Dedifferentiated amniotic fluid mesenchymal stem cell (primary cell): Measurements from ENCODE around the gene CPSF7.
"Not testable (repeated sequence)": the region's sequence is repeated elsewhere in the genome, so short reads cannot be mapped to it uniquely, and the experiment has no call there.

ENCODE experiments used
- DNase-seq: peaks from one replicate; pipeline ENCODE4 v3.0.0-alpha.2; 2016; ENCODE audit errors: extremely low spot score

Gene CPSF7

GRCh38 chr11:61384271-61385242 lies 45.2 kb downstream of the CPSF7 start:
- no peak for DNase-seq

DNA sequence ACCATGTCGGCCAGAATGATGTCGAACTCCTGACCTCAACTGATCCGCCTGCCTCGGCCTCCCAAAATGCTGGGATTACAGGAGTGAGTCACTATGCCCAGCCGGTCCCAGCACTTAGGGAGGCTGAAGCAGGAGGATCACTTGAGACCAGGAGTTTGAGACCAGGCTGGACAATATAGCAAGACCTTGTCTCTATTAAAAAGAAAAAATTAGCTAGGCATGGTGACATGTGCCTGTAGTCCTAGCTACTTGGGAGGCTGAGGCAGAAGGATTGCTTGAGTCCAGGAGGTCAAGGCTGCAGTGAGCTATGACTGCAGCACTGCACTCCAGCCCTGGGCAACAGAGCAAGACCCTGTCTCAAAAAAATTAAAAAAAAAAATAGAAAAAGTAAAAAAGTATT lies 45.9 kb downstream of the CPSF7 start:
- DNase-seq = not testable (repeated sequence)

- DNase-seq = no peak
These were observed 48.9 kb downstream of the CPSF7 start for GRCh38 chr11:61380884-61381283.

DNA sequence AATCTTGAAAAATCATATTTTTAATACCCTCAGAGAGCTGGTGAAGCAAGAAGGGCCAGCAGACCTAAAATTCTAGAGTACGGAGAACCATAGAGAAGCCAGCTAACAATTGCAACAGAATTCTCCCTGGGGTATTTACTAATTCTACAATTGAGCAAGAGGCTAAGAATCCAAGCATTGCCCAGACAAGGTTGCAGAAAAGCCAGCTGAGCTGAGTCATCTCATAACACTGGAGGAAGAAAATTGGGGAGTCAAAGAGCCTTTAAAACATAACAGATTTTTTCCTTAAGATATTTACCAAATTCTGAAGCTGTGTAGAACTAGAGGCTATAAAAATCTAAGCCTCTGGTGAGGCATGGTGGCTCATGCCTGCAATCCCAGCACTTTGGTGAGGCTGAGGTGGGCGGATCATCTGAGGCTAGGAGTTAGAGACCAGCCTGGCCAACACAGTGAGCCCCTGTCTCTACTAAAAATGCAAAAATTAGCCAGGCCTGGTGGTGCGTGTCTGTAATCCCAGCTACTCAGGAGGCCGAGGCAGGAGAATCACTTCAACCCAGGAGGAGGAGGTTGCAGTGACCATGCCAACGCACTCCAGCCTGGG lies 51.0 kb downstream of the CPSF7 start:
- DNase-seq = peak; percentile 98

DNA sequence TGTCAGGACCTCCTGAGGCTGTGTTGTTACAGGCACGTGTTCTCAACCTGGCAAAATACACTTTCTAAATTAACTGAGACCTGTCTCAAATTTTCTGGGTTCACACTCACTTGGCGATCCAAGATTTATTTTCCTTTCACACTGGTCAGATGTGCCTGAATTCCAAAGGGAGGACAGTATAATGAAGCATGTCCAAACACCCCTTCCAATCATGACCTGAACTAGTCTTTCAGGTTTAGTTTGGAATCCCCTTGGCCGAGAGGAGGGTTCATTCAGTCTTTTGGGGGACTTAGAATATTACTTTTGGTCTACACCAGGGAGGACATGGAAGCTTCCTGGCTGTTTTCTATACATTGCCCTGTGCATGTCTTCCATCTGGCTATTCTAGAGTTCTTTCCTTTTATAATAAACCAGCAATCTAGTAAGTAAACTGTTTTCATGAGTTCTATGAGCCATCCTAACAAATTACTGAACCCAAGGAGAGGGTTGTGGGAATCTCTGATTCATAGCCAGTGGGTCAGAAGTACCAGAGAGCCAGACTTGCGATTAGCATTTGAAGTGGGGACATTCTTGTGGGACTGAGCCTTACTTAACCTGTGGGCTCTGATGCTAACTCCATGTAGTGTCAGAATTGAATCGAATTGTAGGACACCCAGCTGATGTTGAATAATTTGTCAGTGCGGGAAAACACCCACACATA lies 52.2 kb downstream of the CPSF7 start:
- no peak for DNase-seq

DNA sequence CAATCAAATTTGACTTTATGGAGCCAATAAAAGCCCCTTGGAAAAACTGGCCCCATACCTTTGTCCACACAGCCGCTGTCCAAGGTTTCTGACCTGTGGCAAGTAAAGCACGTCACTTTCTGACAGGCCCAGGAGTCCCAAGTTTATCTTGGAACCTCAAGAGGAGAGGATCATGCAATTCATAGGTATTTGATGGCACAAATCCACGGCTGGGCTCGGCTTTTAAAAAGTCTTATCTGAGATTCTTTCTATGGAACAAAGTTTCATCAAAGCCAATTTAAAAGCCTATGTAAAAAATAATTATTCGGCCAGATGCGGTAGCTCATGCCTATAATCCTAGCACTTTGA lies 54.0 kb downstream of the CPSF7 start:
- no peak for DNase-seq

GRCh38 chr11:61372659-61373420 lies 56.9 kb downstream of the CPSF7 start:
- DNase-seq = no peak

GRCh38 chr11:61370349-61371005 lies 59.3 kb downstream of the CPSF7 start:
- no peak for DNase-seq

- DNase-seq = no peak
These were observed 60.1 kb downstream of the CPSF7 start for GRCh38 chr11:61369372-61370348.

DNA sequence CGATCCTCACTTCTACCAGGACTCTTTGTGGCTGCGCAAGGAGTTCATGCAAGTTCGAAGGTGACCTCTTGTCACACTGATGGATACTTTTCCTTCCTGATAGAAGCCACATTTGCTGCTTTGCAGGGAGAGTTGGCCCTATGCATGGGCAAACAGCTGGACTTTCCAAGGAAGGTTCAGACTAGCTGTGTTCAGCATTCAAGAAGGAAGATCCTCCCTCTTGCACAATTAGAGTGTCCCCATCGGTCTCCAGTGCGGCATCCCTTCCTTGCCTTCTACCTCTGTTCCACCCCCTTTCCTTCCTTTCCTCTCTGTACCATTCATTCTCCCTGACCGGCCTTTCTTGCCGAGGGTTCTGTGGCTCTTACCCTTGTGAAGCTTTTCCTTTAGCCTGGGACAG lies 61.1 kb downstream of the CPSF7 start:
- DNase-seq = no peak

DNA sequence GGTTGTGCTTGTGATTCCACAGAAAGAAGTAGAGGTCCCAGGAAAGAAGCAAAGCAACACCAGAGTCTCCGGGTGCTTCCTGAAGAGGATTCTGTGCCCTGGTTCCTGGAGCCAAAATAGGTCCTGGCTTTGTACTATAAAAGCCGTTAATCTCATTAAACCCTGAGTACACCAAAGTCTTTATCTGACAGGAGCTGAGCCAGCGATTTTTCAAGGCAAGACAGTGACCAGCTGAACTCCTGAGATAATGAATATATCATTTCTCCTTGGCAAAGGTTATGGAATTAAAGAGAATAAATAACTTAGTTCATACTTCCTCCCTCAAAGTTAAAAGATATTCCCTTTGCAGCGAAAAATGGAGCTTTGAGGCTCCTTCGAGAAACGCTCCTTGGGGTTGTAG lies 62.4 kb downstream of the CPSF7 start:
- DNase-seq = no peak

DNA sequence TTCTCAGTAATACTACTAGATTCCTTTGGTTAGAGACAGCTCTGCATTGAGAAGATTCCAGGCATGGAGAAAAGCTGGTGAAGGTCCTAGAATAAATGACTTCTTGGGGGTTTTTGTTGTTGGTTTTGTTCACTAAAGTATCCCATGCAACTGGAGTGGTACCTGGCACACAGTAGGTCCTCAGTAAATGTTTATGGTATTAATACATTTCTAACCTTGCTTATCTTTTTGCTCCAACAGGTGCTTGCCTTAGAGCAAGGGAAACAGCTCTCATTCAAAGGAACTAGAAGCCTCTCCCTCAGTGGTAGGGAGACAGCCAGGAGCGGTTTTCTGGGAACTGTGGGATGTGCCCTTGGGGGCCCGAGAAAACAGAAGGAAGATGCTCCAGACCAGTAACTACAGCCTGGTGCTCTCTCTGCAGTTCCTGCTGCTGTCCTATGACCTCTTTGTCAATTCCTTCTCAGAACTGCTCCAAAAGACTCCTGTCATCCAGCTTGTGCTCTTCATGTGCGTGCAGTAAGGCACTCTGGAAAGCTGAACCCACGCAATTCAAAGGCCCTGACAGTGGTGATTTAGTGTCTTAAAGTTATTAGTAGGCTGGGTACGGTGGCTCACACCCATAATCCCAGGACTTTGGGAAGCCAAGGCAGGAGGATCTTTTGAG lies 65.6 kb downstream of the CPSF7 start:
- DNase-seq = no peak

GRCh38 chr11:61362542-61362875 lies 67.3 kb downstream of the CPSF7 start:
- no peak for DNase-seq

- DNase-seq = peak; percentile 94
These were observed 67.8 kb downstream of the CPSF7 start, which contains the start of the genes CYB561A3 and TMEM138 for GRCh38 chr11:61361741-61362541. Gene CYB561A3, minus strand, starts transcription at chr11:61361882. Its CDS starts 5,169 bp downstream, at chr11:61356713. Gene TMEM138, plus strand, starts transcription at chr11:61362374. Its CDS starts 2,017 bp downstream, at chr11:61364391.

DNA sequence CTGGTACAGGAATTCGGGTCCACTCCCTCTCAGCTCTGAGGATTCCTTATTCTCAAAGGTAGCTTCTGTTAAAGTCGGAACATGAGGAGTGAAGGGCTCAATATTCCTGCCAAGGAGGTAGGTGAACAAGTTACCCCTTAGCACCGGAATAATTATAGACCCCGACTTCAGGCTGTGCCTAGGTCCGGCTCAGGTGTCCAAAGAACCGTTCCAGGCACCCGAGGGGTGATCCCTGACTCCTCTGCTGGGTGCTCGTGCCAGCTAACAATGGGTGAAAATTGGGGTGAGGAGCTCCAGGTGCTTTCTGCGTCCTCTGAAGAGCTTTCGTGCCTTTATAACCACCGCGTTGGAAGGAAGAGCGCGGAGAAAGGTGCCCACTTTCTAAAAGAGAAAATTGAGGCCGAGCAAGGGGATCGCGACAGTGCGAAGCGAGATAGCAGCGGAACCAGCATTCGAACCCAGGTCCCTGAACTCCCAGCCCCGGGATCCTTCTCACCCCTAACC lies 68.5 kb downstream of the CPSF7 start:
- DNase-seq = no peak

DNA sequence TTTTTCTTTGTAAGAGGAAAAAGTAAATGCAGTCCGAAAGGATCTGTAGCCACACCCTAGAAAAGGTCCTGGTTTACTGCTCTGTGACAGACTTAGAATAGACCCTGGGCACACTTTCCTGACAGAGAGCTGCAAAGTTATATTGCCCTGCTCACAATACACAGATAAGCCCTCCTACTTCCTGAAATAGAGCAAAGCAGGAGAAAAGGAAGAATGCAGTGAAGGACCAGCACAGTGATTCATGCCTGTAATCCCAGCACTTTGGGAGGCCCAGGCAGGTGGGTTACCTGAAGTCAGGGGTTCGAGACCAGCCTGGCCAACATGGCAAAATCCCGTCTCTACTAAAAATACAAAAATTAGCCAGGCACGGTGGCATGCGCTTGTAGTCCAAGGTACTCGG lies 70.3 kb downstream of the CPSF7 start:
- DNase-seq = no peak

DNA sequence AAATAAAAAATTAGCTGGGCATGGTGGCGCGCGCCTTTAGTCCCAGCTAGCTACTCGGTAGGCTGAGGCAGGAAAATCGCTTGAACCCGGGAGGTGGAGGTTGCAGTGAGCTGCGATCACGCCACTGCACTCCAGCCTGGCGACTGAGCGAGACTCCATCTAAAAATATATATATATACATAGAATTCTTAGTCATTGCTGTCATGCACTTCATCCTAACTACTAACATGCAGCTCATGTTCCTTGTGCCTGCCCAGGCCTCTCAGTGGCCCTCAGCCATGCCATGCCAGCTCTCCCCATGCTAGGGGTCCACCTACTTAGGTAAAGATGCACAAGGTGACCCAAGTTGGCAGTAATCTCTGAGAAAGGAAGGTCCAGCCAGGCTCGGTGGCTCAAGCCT lies 71.2 kb downstream of the CPSF7 start:
- no peak for DNase-seq

DNA sequence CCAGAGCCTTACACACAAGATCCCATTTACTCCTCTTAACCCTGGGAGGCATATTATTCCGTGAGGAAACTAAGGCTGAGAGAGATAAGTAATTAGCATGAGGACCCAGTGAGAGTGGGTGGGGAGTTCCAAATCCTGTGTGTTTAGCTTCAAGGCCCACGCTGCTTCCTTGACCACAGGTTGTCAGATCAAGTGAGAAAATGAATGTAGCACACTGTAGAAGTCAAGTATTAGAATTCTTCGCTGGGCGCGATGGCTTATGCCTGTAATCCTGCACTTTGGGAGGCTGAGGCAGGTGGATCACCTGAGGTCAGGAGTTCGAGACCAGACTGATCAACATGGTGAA lies 71.9 kb downstream of the CPSF7 start:
- DNase-seq = no peak
